Kidney tubule cell (primary cell): ENCODE results near the gene TTC29.

Experiments used
- DNase-seq: peaks from one replicate; pipeline ENCODE4 v3.0.0-alpha.2; 2018; ENCODE audit warnings: low spot score

The TTC29 gene, protein sequence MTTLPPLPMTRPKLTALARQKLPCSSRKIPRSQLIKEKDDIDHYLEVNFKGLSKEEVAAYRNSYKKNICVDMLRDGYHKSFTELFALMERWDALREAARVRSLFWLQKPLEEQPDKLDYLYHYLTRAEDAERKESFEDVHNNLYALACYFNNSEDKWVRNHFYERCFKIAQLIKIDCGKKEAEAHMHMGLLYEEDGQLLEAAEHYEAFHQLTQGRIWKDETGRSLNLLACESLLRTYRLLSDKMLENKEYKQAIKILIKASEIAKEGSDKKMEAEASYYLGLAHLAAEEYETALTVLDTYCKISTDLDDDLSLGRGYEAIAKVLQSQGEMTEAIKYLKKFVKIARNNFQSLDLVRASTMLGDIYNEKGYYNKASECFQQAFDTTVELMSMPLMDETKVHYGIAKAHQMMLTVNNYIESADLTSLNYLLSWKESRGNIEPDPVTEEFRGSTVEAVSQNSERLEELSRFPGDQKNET

GRCh38 chr4:146945556-146946374, at the start of gene TTC29:
Gene TTC29 (minus strand): TSS chr4:146945864. CDS start chr4:146939895, 5,969 bp downstream.
- DNase-seq = peak; percentile 86

DNA sequence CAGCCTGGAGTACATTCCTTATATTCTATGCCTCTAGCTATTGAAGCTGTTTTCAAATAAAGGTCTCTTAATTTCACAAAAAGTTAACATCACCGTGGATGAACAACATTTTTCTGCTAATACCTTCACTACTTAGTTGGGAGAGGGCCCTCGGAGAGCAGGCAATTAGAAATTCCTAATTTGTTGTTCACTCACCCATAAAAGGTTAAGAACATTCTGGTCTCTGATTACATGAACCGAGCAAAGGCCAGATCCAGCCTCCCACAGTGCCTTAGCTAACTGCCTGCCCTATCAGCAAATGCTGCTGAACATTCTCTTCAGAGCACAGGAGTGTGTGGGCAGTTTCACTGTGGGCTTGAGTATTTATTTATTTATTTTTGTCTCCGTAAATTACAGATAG, 36.0 kb upstream of the TTC29 start:
- DNase-seq = no peak

DNA sequence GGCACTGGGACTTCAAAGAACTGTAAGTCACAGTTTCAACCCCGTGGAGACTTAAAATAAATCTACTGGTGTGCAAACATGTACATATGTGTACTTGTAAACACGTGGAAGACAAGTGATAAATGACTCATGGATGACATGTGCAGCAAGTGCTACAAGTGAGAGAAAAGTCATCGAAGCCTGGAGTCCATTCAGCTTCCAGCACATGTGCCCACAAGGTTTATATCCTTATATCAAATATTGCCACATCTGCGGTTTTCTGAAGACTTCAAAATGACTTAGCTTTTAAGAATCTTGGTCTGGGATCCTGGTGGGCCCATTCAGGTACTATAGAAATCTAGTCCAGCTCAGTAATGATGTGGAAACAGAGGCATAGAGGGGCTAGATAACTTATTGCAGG, 33.0 kb upstream of the TTC29 start:
- DNase-seq = no peak

DNA sequence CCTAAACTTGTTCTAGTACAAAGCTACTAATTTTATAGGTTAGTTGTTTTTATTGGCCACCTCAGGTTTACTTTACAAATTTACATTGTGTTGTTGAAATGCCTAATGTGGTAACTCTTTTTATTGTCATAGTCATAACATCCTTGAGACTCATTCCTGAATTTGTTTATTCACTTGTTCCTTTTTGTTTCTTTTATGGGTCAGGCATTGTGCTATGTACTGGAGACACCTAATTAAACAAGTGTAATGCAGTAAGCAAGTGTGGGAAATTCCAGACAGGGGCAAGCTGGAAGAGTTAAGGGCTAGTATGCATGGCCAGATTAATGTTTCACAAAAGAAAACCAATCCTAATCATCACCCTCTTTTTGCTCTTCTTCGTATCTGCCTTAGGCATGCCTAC, 30.5 kb upstream of the TTC29 start:
- DNase-seq = peak; percentile 53

DNA sequence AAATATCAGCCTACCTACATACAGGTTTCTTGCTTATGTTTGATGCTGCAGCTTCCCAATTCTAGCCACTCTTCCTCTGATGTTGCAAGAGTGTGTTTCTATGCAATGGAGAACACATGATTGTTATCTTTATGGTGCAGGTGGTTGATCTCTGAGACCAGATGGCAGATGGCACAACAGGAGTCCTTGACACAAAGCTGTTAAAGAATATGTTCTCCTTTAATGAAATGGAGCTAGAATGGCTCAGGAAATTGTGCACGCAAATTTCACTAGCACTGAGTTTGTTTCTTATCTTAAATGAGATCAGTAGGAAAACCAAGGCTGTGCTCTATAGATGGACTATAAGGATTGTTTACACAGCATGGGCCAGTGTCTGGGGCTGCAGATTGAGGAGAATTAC, 29.9 kb upstream of the TTC29 start:
- DNase-seq = no peak

DNA sequence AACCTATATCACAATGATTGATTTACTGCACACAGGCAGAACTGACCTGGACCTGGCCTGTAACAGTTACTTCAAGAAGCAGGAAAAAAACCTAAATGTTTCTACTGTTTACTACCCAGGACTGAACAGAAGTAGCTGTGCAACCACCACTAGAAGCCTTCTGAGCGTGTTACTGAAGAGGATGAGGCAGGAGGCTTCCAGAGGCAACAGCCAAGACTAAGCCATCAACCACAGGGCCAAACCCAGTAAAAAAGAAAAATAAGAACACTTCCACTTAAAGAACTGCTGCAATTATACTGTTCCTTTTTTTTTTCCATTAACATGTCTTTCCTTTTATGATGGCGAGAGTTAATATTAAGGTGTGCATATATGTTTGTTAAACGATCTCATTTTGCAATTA, 29.4 kb upstream of the TTC29 start:
- DNase-seq = no peak

- DNase-seq = no peak
These were observed 26.4 kb upstream of the TTC29 start for GRCh38 chr4:146972036-146972435.

DNA sequence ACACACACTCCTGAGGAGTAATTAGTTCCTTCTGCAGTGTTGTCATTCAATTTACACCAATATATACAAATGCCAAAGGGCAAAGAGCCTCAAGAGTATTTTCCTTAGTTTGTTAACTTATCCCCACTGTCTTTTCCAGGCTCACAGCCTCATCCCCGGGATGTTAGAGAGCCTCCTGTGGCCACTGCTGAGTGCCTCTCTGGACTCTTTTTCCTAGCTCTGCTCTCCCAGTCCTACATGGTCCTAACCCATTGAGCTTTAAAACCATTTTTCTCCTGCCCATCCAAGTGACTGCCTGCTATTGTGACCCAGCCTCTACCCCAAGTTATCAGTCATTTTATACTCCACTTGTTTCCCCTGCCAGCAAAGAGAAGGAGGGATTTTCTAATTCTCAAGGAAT, 23.5 kb upstream of the TTC29 start:
- no peak for DNase-seq

- DNase-seq = no peak
These were observed 15.0 kb upstream of the TTC29 start for GRCh38 chr4:146960634-146961033.

- DNase-seq = peak; percentile 32
These were observed 14.0 kb upstream of the TTC29 start for GRCh38 chr4:146959692-146960091.

GRCh38 chr4:146957237-146957636, 11.6 kb upstream of the TTC29 start:
- DNase-seq = peak; percentile 84

- DNase-seq = no peak
These were observed 7.2 kb upstream of the TTC29 start for GRCh38 chr4:146952896-146953295.

DNA sequence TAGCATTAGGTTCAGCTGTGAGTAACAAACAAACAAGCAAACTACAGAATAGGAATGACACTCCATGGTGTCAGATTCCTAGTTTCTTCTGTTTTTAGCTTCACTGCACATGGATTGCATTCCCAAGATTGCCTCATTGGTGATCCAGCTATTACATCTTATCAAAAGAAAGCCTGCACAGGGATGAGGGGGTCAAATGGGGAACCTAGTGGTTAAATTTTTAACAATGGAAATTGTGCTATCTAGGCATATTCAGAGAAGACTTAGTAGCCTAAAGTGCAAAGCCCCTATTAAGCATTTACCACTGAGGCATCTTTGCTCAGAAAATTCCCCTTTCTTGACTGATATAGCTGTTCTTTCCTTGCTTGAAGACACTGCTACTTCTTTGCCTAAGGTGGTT, 3.9 kb upstream of the TTC29 start:
- DNase-seq = peak; percentile 57

DNA sequence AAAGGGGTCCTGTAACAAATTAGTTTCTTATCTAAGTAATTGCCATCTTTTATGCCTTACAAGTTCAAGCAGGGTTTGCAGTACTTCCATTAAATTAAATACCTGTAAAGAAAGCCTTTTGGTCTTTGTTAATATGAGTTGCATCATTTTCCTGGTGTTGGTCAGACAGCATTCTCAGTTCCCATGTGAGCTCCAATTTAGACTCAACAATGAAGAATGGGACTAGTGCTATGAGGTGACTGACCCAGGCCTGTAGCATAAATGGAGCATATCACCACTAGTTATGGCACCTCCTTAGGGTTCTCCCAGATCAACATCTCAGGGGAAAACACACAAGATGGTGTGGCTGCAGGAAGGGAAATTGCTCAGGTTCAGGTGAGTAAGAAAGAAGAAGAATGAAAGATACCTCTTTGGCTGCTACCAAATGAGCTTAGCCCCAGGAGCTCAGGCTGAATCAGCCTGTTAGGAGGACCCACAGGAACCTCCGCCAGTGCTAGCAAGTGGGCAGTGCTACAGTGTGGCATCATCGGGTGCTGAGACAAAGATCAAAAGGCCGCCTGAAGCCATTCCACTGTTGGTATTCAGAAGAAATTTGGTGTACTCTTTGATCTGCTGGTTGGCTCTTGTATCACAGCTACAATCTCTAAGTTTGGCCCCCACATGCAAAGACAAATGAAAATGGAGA, 1.8 kb downstream of the TTC29 start:
- no peak for DNase-seq

DNA sequence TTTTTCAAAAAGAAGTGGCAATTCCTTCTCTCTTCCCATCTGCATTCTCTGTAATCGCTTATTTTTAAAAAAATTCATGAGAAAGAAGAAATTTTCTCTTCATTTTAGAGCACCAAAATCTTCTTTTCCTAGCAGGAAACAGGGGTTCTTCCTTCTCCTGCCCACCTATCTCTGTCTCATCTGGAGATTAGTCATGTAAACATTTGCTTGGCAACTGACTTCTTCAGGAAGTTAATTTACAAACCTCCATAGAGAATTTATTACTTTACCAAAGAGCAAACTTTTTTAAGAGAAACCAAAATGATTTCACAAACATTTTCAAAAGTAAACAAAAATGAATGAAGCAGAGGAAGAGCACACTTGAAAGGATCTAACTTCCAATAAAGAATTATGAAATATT, 13.5 kb downstream of the TTC29 start:
- DNase-seq = peak; percentile 34

- DNase-seq = no peak
These were observed 15.0 kb downstream of the TTC29 start for GRCh38 chr4:146930673-146931072.

- DNase-seq = peak; percentile 3
These were observed 18.0 kb downstream of the TTC29 start for GRCh38 chr4:146927695-146928094.

GRCh38 chr4:146916479-146917076, 29.1 kb downstream of the TTC29 start:
- peak; percentile 47 for DNase-seq

DNA sequence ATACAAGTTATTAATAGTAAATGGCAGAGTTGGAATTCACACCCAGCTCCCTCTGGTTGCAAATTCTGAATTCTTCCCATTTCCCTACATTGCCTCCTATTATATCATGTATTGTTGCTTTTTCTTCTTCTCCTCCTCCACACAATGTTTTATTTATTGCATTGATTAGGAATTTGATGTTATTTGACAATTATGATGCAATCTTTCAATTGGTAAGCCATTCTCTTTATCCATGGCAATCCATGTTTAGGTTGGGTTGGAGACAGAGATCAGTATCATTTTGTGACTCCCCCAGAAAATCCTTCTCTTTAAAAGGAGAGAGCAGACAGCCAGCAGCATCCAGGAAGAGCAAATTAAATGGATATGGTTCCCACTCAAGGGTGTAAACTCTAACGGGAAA, 30.5 kb downstream of the TTC29 start:
- DNase-seq = no peak

GRCh38 chr4:146900295-146900694, 45.4 kb downstream of the TTC29 start:
- no peak for DNase-seq

DNA sequence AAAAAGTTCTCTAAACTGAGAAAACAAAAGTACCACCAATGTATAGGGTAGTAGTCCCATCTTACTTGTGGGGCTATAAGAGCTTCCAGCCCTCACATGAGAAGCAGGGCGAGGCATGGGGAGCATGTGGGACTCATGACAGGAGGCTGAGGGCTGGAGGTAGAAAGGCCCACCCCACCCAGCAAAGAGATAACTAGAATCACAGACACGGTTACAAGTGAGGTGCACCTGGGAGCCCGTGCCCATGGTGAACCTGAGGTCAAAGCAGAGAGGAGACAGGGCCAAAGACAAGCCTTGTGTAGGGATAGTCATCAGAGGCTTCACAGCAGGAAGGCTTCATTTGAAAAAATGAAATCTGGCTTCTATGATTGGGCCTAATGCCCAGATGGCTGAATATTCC, 55.4 kb downstream of the TTC29 start:
- no peak for DNase-seq

DNA sequence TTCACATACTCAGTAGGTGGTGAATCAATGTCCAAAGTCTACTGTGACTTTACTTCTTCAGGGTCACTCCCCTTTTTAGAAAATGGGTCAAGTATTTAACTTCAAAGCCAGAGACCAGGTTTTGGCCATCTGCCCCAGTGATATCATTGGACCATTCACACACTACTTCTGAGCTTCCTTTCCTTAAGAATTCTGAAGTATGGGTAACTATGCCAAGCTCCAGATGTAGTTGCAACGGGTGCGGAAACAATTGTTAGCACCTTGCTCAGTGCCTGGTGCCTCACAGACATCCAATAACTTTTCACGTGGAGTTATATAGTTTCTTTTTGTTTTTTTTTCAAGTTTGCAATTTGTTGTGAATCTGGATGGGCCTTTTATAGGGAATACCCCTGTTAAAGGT, 62.6 kb downstream of the TTC29 start:
- DNase-seq = no peak
